Keratinocyte (primary cell): ENCODE results near the gene CHRD.

Experiments
- EZH2 ChIP-seq: IDR thresholded peaks from one replicate; pipeline ENCODE4 v1.6.1; 2012; ENCODE audit warnings: inconsistent platforms, mild to moderate bottlenecking, low read length, moderate library complexity
- TF ChIP-seq, protein P1 (sequence below), 3 experiments: IDR thresholded peaks in 1 of 3; conservative IDR thresholded peaks in 1 of 3; optimal IDR thresholded peaks in 1 of 3; 2 replicates in 2 of 3; 3 replicates in 1 of 3; pipeline versions ENCODE3 to v1.5.1; 2011; ENCODE audit warnings: low read length in 3 of 3, mild to moderate bottlenecking in 3 of 3, moderate library complexity in 2 of 3, control low read depth in 1 of 3, inconsistent platforms in 1 of 3; ENCODE audit not compliant: insufficient read depth in 2 of 3; ENCODE audit errors: extremely low read depth in 1 of 3

DNA sequence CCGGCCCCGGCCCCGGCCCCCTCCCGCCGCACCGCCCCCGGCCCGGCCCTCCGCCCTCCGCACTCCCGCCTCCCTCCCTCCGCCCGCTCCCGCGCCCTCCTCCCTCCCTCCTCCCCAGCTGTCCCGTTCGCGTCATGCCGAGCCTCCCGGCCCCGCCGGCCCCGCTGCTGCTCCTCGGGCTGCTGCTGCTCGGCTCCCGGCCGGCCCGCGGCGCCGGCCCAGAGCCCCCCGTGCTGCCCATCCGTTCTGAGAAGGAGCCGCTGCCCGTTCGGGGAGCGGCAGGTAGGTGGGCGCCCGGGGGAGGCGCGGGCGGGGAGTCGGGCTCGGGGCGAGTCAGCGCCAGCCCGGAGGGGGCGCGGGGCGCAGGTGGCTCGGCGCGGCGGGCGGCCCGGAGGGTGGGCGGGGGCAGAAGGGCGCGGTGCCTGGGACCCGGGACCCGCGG lies 352 bp downstream of the CHRD start:
- TF ChIP-seq, protein P1, sequence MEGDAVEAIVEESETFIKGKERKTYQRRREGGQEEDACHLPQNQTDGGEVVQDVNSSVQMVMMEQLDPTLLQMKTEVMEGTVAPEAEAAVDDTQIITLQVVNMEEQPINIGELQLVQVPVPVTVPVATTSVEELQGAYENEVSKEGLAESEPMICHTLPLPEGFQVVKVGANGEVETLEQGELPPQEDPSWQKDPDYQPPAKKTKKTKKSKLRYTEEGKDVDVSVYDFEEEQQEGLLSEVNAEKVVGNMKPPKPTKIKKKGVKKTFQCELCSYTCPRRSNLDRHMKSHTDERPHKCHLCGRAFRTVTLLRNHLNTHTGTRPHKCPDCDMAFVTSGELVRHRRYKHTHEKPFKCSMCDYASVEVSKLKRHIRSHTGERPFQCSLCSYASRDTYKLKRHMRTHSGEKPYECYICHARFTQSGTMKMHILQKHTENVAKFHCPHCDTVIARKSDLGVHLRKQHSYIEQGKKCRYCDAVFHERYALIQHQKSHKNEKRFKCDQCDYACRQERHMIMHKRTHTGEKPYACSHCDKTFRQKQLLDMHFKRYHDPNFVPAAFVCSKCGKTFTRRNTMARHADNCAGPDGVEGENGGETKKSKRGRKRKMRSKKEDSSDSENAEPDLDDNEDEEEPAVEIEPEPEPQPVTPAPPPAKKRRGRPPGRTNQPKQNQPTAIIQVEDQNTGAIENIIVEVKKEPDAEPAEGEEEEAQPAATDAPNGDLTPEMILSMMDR (optimal IDR thresholded peaks at IDR 0.05 in 1 of 3, IDR thresholded peaks at IDR 0.05 in 1 of 3, conservative IDR thresholded peaks at IDR 0.05 in 1 of 3; ENCODE audit: extremely low read depth in 1 of 3, insufficient read depth in 2 of 3, low read length in 3 of 3) = no peak
- no peak for TF ChIP-seq EZH2
